ENCODE measurements around the gene PEX16. TPM values are rescaled to one million over a fixed set of nuclear protein-coding genes. Genes with fewer than 3 reads are reported as not detected.

Gene PEX16
- total RNA-seq, 1 donor from 2014 or later = 37.4 TPM

DNA sequence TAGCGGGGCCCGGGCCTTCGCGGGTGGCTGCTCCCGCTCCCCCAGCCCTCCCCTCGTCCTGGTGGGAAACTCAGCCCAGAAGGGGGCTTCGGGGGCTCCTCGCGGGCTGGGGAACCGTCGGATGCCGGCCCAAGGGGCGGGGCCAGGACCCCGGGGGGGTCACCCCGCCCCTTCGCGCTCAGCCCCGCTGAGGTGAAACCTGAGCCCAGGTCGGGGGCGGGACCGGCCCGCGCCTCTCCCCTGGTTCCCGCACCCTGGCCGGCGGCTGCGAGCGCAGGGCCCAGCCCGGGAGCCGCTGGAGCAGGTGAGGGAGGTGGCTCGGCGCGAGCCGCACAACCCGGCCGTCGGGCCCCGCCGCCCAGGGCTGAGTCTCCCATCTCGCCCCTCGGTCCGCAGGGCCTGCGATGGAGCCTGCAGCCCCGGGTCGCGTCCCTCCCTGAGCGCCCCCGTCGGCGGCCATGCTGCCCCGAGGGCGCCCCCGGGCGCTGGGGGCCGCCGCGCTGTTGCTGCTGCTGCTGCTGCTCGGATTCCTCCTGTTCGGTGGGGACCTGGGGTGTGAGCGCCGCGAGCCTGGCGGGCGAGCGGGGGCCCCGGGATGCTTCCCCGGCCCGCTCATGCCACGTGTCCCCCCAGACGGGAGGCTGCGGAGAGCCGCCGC, 4.9 kb upstream of the PEX16 start, which contains the start of gene LARGE2:
Gene LARGE2, plus strand, starts transcription at position 232 of the 658 bp plus-strand sequence. Its CDS starts 227 bp downstream, at position 459.
- H3K4me3 ChIP-seq (ENCODE audit: low read depth, low read length) = peak within 1 kb of the TSS; percentile 14
- H3K36me3 ChIP-seq (ENCODE audit: control insufficient read depth, insufficient read depth, low read length) = no peaks in the 10 kb centered on the region
- peaks cover 39% of the 10 kb centered on the region for H3K27me3 ChIP-seq (ENCODE audit: control insufficient read depth, insufficient read depth, low read length)
- DNase-seq (ENCODE audit: low read depth) = no peak
- TF ChIP-seq, protein P1, sequence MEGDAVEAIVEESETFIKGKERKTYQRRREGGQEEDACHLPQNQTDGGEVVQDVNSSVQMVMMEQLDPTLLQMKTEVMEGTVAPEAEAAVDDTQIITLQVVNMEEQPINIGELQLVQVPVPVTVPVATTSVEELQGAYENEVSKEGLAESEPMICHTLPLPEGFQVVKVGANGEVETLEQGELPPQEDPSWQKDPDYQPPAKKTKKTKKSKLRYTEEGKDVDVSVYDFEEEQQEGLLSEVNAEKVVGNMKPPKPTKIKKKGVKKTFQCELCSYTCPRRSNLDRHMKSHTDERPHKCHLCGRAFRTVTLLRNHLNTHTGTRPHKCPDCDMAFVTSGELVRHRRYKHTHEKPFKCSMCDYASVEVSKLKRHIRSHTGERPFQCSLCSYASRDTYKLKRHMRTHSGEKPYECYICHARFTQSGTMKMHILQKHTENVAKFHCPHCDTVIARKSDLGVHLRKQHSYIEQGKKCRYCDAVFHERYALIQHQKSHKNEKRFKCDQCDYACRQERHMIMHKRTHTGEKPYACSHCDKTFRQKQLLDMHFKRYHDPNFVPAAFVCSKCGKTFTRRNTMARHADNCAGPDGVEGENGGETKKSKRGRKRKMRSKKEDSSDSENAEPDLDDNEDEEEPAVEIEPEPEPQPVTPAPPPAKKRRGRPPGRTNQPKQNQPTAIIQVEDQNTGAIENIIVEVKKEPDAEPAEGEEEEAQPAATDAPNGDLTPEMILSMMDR (IDR thresholded peaks at IDR 0.05; ENCODE audit: insufficient read depth, low read length, poor library complexity, severe bottlenecking) = no peak

- Histone ChIP-seq H3K36me3 (ENCODE audit: control insufficient read depth, insufficient read depth, low read length) (no peaks in the 10 kb centered on the region), H3K27me3 (ENCODE audit: control insufficient read depth, insufficient read depth, low read length) (peaks cover 39% of the 10 kb centered on the region), H3K4me3 (ENCODE audit: low read depth, low read length) (peak overlapping the region; percentile 14)
- no peak for DNase-seq (ENCODE audit: low read depth)
- TF ChIP-seq, protein P1 (IDR thresholded peaks at IDR 0.05; ENCODE audit: insufficient read depth, low read length, poor library complexity, severe bottlenecking) = no peak
These were observed 4.1 kb upstream of the PEX16 start for GRCh38 chr11:45921561-45922424.

- DNase-seq (ENCODE audit: low read depth) = no peak
- Histone ChIP-seq H3K27me3 (ENCODE audit: control insufficient read depth, insufficient read depth, low read length) (peaks cover 39% of the 10 kb centered on the region), H3K4me3 (ENCODE audit: low read depth, low read length) (no peak overlapping the region), H3K36me3 (ENCODE audit: control insufficient read depth, insufficient read depth, low read length) (no peaks in the 10 kb centered on the region)
- TF ChIP-seq, protein P1 (IDR thresholded peaks at IDR 0.05; ENCODE audit: insufficient read depth, low read length, poor library complexity, severe bottlenecking) = no peak
These were observed 3.1 kb upstream of the PEX16 start for GRCh38 chr11:45920531-45921477.

DNA sequence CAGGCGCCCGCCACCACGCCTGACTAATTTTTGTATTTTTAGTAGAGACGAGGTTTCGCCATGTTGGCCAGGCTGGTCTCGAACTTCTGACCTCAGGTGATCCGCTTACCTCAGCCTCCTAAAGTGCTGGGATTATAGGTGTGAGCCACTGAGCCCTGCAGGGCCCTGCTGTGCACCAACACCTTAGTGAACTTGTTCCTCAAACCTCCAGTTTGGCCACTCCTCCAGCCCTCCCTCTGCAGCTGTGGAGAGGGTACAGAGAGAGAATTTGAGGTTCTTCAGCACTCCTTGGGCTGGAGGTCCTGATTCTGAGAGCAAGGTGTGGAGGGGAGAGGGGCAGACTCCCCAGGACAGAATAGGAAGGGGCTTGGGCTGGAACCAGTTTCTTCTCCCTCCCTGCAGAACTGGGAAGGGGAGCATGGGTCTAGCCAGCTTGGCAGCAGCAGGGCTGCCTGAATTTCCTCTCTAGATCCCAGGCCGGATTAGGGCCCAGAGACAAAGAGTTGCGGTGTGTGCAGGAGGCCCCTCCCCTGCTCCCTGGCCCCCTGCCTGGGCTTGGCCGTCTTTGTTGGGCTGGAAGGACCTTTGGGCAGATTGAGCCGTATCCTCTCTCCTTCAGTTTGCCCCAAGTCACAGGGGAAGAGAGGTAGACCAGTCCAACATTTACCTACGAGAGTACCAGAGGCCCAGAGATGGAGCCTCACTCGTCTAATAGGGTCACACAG, 2.3 kb upstream of the PEX16 start:
- Histone ChIP-seq H3K4me3 (ENCODE audit: low read depth, low read length) (no peak overlapping the region), H3K27me3 (ENCODE audit: control insufficient read depth, insufficient read depth, low read length) (peaks cover 39% of the 10 kb centered on the region), H3K36me3 (ENCODE audit: control insufficient read depth, insufficient read depth, low read length) (no peaks in the 10 kb centered on the region)
- TF ChIP-seq, protein P1 (IDR thresholded peaks at IDR 0.05; ENCODE audit: insufficient read depth, low read length, poor library complexity, severe bottlenecking) = no peak
- DNase-seq (ENCODE audit: low read depth) = no peak

All from kidney epithelial cell (primary cell).